Measurements from ENCODE around the gene LY6G6D.

- no peak for TF ChIP-seq POLR2A (IDR thresholded peaks at IDR 0.05)
- TF ChIP-seq, protein P1, sequence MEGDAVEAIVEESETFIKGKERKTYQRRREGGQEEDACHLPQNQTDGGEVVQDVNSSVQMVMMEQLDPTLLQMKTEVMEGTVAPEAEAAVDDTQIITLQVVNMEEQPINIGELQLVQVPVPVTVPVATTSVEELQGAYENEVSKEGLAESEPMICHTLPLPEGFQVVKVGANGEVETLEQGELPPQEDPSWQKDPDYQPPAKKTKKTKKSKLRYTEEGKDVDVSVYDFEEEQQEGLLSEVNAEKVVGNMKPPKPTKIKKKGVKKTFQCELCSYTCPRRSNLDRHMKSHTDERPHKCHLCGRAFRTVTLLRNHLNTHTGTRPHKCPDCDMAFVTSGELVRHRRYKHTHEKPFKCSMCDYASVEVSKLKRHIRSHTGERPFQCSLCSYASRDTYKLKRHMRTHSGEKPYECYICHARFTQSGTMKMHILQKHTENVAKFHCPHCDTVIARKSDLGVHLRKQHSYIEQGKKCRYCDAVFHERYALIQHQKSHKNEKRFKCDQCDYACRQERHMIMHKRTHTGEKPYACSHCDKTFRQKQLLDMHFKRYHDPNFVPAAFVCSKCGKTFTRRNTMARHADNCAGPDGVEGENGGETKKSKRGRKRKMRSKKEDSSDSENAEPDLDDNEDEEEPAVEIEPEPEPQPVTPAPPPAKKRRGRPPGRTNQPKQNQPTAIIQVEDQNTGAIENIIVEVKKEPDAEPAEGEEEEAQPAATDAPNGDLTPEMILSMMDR (IDR thresholded peaks at IDR 0.05 in 4 of 5, conservative IDR thresholded peaks at IDR 0.05 in 1 of 5): no peak
Measured at GRCh38 chr6:31692886-31693285, 22.3 kb upstream of the LY6G6D start.

Measured in gastrocnemius medialis (tissue), 4 donors.